ENCODE results near the gene KIF22.

- TF ChIP-seq POLR2A (IDR thresholded peaks at IDR 0.05) (no peak), CTCF (IDR thresholded peaks at IDR 0.05) (peak; percentile 63 to 93 (median 78))
Observed at GRCh38 chr16:29784901-29785500, 5.5 kb upstream of the KIF22 start.

Measured in uterus (tissue), 2 donors.